NCI-H2171 (cell line): ENCODE measurements around the gene MBNL2.
"Not testable (repeated sequence)": the region's sequence is repeated elsewhere in the genome, so short reads cannot be mapped to it uniquely, and the experiment has no call there.

Experiments used
- DNase-seq: peaks from one replicate; lab custom pipeline; 2025; lab: John Stamatoyannopoulos, UW

Gene MBNL2

GRCh38 chr13:97347255-97347932 lies 125.3 kb downstream of the MBNL2 start:
- no peak for DNase-seq

- DNase-seq, result no peak
Measured at GRCh38 chr13:97348569-97349100, 126.5 kb downstream of the MBNL2 start.

GRCh38 chr13:97352012-97352411 lies 129.9 kb downstream of the MBNL2 start:
- DNase-seq, result not testable (repeated sequence)

DNA sequence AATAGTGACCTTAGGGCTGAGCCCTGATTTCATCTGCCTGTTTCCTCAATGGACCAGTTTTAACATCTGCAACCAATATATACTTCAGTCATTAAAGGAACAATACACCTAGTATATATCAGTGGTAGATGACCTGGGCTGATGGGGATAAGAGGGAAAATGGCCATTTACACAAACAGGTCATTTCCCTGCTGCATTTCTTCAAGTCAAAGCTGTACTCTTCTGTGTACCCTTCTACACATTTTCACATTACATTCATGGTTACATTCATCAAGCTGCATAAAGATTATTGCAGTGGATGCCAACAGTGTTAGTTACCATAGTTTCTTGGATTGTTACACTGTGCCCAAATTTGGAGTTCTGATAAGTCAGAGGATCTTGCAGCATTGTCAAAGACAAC lies 130.7 kb downstream of the MBNL2 start:
- no peak for DNase-seq

GRCh38 chr13:97353927-97354675 lies 132.0 kb downstream of the MBNL2 start:
- no peak for DNase-seq

- no peak for DNase-seq
Measured at GRCh38 chr13:97354808-97355207, 132.7 kb downstream of the MBNL2 start.

GRCh38 chr13:97356592-97356991 lies 134.5 kb downstream of the MBNL2 start:
- no peak for DNase-seq

GRCh38 chr13:97359181-97360057 lies 137.3 kb downstream of the MBNL2 start:
- DNase-seq, result peak; percentile 71

GRCh38 chr13:97360610-97361009 lies 138.5 kb downstream of the MBNL2 start:
- DNase-seq, result no peak

GRCh38 chr13:97364031-97364430 lies 141.9 kb downstream of the MBNL2 start:
- DNase-seq, result no peak

GRCh38 chr13:97364827-97365226 lies 142.7 kb downstream of the MBNL2 start:
- no peak for DNase-seq

- DNase-seq, result no peak
Measured at GRCh38 chr13:97366172-97366688, 144.1 kb downstream of the MBNL2 start.

GRCh38 chr13:97367016-97367822 lies 145.1 kb downstream of the MBNL2 start:
- no peak for DNase-seq

DNA sequence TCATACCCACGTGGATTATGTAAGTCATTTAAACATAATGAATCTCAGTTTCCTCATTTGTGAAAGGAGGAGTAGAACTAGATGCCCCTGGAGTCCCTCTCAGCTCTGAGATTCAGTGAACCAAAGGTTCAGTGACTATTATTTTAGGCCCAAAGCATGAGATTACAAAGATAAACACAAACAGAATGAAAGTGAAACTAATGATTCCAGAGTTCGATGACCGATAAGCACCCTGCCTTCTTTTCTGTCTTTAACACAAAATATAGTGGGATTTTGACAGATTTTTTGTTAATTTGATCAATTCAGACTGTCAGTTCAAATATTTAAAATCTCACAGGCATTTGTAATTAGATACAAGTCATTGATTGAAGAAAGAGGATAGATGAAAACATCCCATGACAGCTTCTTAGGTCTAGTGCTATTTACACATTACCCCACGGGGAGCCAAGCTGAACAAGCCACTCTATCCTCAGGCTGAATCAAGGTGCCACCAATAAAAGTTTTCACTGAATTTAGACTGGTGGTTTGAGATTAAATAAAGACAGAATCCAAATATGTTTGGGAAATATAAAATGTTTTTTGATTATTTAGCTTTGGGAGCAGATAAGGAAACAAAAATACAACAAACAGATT lies 147.2 kb downstream of the MBNL2 start:
- no peak for DNase-seq

DNA sequence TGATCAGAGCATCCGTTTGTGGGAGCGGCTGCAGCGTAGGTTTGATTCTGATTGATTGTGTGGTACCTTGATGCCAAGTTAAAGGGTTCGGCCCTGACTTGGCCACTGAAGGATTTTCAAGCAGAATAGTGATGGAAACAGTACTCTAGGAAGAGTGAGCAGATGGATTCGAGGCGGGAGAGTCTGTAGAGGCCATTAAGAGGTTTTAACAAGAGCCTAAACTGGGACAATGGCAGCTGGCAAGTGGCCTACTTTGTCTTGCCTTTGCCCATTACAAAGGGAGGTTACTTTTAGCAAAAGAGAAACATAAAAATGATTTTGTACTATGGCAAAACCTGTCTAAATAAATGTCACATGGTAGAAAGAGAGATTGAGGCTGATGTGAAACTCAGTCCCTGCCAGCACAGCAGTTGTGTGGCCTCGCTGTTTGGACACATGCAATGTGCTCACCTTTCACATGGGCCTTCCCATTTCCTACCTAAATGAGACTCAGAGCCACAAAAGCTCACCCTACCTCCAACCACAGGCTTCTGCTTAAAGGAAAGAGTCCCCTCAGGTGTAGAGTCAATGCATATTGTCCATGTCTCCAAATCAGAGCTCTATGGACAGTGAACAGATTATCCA lies 149.5 kb downstream of the MBNL2 start:
- no peak for DNase-seq

DNA sequence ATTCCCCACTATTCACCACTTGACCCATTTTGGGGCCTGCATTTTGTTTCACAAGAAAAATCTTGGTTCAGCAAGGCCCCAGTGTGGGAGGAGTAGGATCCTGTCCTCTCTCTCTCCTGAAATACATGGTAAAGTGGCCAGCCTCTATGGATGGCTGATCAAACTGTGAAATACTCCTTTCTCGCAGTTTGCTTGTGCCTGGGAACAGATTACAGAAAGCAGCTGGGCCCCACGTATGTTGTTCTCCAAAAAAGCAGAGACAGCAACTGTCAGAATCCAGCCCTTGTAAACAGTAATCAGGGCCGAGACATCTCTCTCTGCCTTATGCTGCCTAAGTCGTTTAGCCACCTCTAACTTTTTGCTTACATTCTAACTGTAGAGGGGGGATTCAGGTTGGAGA lies 150.8 kb downstream of the MBNL2 start:
- DNase-seq, result no peak

DNA sequence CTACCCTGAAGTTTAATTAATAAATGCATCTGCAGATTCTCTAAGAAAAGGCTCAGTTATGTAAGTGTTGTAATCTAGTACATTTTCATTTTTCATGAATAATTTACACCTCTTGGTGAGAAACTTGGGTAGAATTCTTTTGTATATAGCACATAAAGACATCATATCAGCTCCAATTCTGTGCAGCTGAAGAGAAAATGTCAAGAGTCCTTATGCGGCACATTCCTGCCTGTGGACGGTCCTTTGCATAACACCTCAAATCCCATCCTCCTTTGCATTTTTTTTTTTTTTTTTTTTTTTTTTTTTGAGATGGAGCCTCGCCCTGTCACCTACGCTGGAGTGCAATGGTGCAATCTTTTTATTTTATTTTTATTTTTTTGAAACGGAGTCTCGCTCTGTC lies 151.7 kb downstream of the MBNL2 start:
- no peak for DNase-seq

DNA sequence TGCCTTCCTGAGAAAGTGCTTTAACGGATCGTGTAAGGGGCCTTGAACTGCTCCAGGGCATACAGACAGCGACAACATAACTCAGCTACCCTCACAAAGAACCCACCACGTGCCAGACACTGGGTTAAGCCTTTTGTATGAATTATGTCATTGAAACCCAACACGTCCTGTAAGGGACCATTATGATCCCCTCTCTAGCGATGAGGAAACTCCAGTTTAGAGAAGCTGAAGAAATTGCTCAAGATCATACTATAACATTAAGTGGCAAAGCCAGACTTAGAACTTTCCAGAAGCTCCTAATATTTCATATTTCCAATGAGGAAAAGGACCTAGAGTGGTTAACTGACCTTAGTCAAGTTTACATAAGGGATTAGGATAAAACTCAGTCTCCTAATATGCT lies 154.8 kb downstream of the MBNL2 start:
- no peak for DNase-seq

DNA sequence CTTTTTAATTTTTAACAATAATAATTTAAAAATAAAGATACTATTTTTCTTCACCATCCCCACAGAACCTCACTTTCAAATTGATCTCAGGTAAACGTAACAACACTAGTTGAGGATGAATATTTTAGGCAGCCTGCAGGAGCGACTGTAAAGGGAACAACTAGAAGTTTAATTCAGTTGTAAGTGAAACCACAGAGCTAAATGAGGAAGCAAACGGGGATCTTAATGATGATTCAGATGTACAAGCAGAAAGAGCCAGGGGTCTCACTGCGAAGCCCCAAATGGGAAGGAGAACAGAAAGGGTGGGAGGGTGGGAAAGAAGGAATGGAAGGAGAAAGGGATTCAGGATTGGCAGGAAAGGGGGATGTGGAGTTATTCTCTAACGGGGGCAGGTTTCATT lies 157.3 kb downstream of the MBNL2 start:
- DNase-seq, result no peak

GRCh38 chr13:97380696-97381095 lies 158.6 kb downstream of the MBNL2 start:
- no peak for DNase-seq
